ENCODE data around the gene TNNI2.

GRCh38 chr11:1854132-1854948 lies 15.6 kb downstream of the TNNI2 start:
- no peak for TF ChIP-seq SUZ12 (IDR thresholded peaks at IDR 0.05; ENCODE audit: extremely low read depth, insufficient read depth, insufficient read length)
- no peak for TF ChIP-seq ZNF274 (IDR thresholded peaks at IDR 0.05; ENCODE audit: low read depth, low read length)
- TF ChIP-seq YY1 (IDR thresholded peaks at IDR 0.05; ENCODE audit: insufficient read depth, insufficient read length) = no peak
